NB4 (cell line): ENCODE measurements around the gene NIN.

Experiments
- DNase-seq: peaks from one replicate; pipeline ENCODE4 v3.0.0; 2010; ENCODE audit warnings: low read depth
- H3K4me3 ChIP-seq: one replicate; pipeline ENCODE4 v1.5.1; 2011; ENCODE audit warnings: mild to moderate bottlenecking, low read depth, low read length, moderate library complexity
- CTCF ChIP-seq: IDR thresholded peaks from one replicate; pipeline ENCODE4 v1.5.1; 2012; ENCODE audit warnings: low read depth, low read length
- MYC ChIP-seq: IDR thresholded peaks from 2 replicates; pipeline ENCODE4 v1.6.1; 2011; ENCODE audit warnings: low read depth, low read length
- POLR2A ChIP-seq: IDR thresholded peaks from 2 replicates; pipeline ENCODE4 v1.6.1; 2011; ENCODE audit warnings: mild to moderate bottlenecking; ENCODE audit not compliant: insufficient read length; ENCODE audit errors: extremely low read depth
- TF ChIP-seq, protein P1 (sequence below): IDR thresholded peaks from 2 replicates; pipeline ENCODE4 v1.6.1; 2011; ENCODE audit warnings: low read depth, low read length

The NIN gene

DNA sequence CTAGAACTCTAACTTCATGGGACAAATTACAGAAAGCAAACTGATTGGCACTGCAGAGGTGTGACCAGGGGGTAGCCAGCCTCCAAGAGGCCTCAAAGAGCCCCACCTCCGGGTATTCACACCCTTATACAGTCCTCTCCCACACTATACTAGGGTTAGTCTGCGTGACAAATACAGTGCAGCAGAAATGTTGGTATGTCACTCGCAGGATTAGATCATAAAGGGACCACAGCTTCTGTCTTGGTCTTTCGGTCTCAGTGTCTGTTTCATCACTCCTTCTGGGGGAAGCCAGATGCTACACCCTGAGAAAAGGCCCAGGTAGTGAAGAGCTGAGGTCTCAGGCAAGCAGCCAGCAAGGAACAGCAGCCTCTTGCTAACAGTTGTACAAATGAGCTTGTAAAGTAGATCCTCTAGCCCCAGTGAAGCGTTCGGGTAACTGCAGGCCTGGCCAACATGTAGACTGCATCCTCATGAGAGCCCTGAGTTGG is 94.0 kb downstream of the NIN start:
- no peak overlapping the region for H3K4me3 ChIP-seq
- DNase-seq = no peak
- no peak for TF ChIP-seq POLR2A
- TF ChIP-seq, protein P1, sequence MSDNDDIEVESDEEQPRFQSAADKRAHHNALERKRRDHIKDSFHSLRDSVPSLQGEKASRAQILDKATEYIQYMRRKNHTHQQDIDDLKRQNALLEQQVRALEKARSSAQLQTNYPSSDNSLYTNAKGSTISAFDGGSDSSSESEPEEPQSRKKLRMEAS = no peak
- TF ChIP-seq CTCF = no peak
- no peak for TF ChIP-seq MYC

GRCh38 chr14:50734950-50735695 is 95.8 kb downstream of the NIN start:
- no peak overlapping the region for H3K4me3 ChIP-seq
- DNase-seq = no peak
- TF ChIP-seq POLR2A = no peak
- TF ChIP-seq CTCF = no peak
- TF ChIP-seq MYC = no peak
- TF ChIP-seq, protein P1 = no peak

DNA sequence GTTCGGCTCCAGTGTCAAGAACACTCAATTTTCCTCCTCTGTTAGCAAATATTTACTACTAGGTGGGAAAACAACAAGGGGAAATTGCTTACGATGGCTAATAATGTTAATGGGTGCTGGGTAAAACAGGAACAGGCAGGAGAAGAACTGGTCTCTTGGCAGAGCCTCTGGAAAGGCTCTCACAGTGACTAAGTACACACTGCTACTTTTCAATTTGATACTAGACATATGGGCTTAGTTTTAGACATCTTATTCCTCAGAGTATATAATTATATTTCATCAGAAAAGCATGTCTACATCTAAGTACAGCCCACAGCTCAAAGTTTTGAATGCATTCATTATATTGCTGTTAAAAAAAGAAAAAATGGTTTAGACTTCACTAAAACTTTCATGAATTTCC is 97.5 kb downstream of the NIN start:
- DNase-seq = no peak
- no peak overlapping the region for H3K4me3 ChIP-seq
- TF ChIP-seq POLR2A = no peak
- TF ChIP-seq, protein P1 = no peak

- no peak overlapping the region for H3K4me3 ChIP-seq
- TF ChIP-seq, protein P1 = no peak
- no peak for TF ChIP-seq MYC
- TF ChIP-seq CTCF = no peak
- TF ChIP-seq POLR2A = no peak
- DNase-seq = no peak
Measured at GRCh38 chr14:50728836-50729235, 102.1 kb downstream of the NIN start.

- DNase-seq = no peak
- no peak overlapping the region for H3K4me3 ChIP-seq
- TF ChIP-seq POLR2A (no peak), MYC (no peak), CTCF (no peak)
- TF ChIP-seq, protein P1 = no peak
Measured at GRCh38 chr14:50726372-50727107, 104.4 kb downstream of the NIN start.

DNA sequence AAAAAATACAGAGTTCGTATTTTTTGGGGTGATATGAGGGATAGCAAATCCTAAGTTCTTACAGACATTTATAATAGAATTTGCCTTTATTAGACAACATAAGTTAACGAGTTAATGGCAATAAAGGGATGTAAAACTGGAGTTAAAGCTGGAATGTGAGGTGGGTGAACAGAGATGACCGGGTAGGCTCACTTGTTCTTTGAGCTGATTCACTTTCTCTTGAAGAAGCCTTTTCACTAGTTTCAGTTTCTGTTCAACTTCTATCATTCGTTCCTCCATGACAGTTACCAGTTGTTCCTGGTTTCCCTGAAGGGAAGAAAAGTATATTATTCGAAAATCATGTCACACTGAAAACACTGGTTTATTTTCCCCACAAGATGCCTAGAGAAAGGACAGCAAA is 105.2 kb downstream of the NIN start:
- H3K4me3 ChIP-seq = no peak overlapping the region
- TF ChIP-seq, protein P1 = no peak
- TF ChIP-seq POLR2A (no peak), CTCF (no peak), MYC (no peak)
- DNase-seq = no peak
